Kidney epithelial cell (primary cell): ENCODE data around the gene INMT. TPM values are rescaled to one million over a fixed set of nuclear protein-coding genes. Genes with fewer than 3 reads are reported as not detected.

Experiments used
- DNase-seq: peaks from one replicate; pipeline ENCODE4 v3.0.0-alpha.2; 2010; ENCODE audit warnings: low read depth
- H3K27me3 ChIP-seq: 2 replicates; pipeline ENCODE4 v1.6.0; 2011; ENCODE audit warnings: low read length; ENCODE audit not compliant: control insufficient read depth, insufficient read depth
- H3K36me3 ChIP-seq: 2 replicates; pipeline ENCODE4 v1.5.1; 2011; ENCODE audit warnings: low read length; ENCODE audit not compliant: control insufficient read depth, insufficient read depth
- H3K4me3 ChIP-seq: 2 replicates; pipeline ENCODE4 v1.5.1; 2011; ENCODE audit warnings: low read depth, mild to moderate bottlenecking, control low read depth, low read length
- CTCF ChIP-seq: IDR thresholded peaks from 2 replicates; pipeline ENCODE4 v1.5.1; 2011; ENCODE audit warnings: mild to moderate bottlenecking, moderate library complexity, low read length, control low read depth, inconsistent platforms; ENCODE audit not compliant: insufficient read depth, poor library complexity, severe bottlenecking
- total RNA-seq: library from RNA; depleted of rRNA; stranded (reverse); fragments of >200 nt; gene quantifications from 2 replicates; pipeline ENCODE4 v1.2.3, GENCODE V29; 2015

The INMT gene
- total RNA-seq, 1 donor from 2014 or later: not detected

DNA sequence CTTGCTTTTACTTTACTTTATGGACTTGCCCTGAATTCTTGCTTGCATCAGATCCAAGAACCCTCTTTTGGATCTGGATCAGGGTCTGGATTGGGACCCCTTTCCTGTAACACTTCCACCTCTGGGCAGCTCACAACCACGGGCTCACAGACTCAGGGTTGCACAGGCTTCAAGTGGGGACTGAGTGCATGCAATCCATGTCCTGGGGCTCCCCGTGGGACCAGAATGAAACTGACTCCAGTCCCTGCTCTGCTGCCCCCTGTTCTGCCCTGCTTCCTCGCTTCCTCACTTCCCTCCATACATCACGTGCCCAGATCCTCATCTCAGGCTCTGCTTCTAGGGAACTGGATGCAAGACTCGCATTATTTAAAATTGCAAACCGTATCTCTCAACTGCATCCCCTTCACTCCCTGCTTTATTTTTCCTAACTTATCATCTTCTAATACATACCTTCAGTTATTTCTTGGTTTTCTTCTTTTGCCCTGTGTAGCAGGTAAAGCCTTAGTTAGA lies 23.3 kb upstream of the INMT start:
- no peak for TF ChIP-seq CTCF
- Histone ChIP-seq H3K4me3 (no peak overlapping the region), H3K27me3 (peaks cover 27% of the 10 kb centered on the region), H3K36me3 (no peaks in the 10 kb centered on the region)
- DNase-seq: no peak

- TF ChIP-seq CTCF: no peak
- no peak for DNase-seq
- no peaks in the 10 kb centered on the region for H3K36me3 ChIP-seq
- H3K4me3 ChIP-seq: no peak overlapping the region
- peaks cover 29% of the 10 kb centered on the region for H3K27me3 ChIP-seq
These were observed 22.3 kb upstream of the INMT start for GRCh38 chr7:30729642-30730041.

GRCh38 chr7:30730097-30730496 lies 21.8 kb upstream of the INMT start:
- H3K36me3 ChIP-seq: no peaks in the 10 kb centered on the region
- peaks cover 29% of the 10 kb centered on the region for H3K27me3 ChIP-seq
- no peak for DNase-seq
- no peak overlapping the region for H3K4me3 ChIP-seq
- no peak for TF ChIP-seq CTCF

- DNase-seq: no peak
- peaks cover 26% of the 10 kb centered on the region for H3K27me3 ChIP-seq
- H3K36me3 ChIP-seq: no peaks in the 10 kb centered on the region
- H3K4me3 ChIP-seq: no peak overlapping the region
- TF ChIP-seq CTCF: no peak
These were observed 20.9 kb upstream of the INMT start for GRCh38 chr7:30730996-30731395.

DNA sequence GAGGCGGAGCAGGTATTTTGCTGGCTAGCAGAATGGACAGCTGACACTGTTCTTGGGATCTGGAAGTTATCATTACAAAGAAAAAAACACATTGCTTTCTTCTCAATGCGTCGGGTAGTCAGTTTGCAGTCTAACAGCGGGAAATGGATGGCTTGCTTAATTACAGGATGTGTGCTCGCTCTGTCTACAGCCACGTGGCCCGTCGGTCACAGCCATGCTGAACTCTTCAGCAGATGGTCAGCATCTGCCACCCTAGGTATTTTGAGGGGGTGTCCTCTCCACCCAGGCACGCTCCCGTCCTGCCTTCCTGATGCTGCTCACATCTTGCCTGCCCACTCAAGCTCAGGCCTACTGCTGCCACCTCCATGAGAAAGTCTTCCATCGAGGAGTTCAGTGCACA lies 20.4 kb upstream of the INMT start:
- Histone ChIP-seq H3K4me3 (no peak overlapping the region), H3K36me3 (no peaks in the 10 kb centered on the region), H3K27me3 (peaks cover 29% of the 10 kb centered on the region)
- no peak for DNase-seq
- no peak for TF ChIP-seq CTCF

DNA sequence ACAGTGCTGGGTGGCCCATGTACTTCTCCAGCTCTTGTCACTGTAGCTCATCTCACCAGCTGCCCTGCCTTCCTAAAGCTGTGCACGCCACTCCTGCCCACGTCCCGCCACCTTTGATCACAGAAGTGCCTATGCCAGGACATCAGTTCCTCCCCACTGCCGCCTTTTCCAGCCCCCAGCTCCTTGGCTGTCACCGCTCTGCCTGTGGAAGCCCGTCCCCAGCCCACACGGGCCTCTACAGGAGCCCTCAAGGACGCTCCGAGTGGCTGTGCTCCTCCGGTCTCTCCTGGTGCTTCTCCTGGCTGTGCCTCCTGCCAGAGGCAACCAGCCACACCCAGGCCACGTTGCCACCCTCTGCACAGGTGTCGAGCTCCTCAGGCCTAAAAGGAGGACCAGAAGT lies 19.3 kb upstream of the INMT start:
- Histone ChIP-seq H3K4me3 (no peak overlapping the region), H3K36me3 (no peaks in the 10 kb centered on the region), H3K27me3 (peaks cover 28% of the 10 kb centered on the region)
- DNase-seq: no peak
- no peak for TF ChIP-seq CTCF
